NCI-H510A treated with DMSO at 0.1 percent for 48 hours (cell line): ENCODE measurements around the gene OR8A1.

Experiments used
- DNase-seq: peaks from one replicate; lab custom pipeline; 2025; lab: John Stamatoyannopoulos, UW

The OR8A1 gene

DNA sequence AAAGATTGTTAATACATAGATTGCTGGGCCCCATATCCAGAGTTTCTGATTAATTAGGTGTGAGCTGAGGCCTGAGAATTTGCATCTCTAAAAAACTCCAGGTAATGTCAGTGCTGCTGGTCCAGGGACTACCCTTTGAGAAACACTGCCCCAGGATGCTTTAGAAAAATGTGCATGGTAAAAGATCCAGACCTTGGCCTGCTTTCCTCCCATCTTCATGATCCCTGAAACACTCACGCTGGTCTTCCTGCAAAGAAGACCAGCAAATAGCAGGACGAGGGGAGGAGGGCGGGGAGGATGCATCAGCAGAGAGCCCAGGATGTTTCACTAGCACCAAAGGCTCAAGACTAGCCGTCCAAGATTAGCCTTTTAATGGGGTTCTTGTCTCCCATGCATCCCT is at the start of gene OR8A1:
OR8A1 (plus strand) TSS at position 301 of the 400 bp plus-strand sequence. CDS start 123 bp downstream, outside the sequence.
- DNase-seq = no peak

DNA sequence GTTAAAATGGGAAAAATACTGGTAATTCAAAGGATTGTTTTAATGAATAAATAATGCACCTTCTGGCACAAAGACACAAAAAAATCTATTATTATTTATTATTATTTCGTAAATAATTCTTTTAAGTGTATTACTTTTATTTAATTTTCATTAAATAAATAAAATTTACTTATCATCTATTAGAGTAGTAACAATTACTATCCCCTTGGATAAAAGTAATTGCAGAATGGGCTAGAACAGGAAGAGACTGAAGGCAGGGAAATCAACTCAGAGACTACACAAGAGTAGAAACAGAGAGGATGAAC is 49.3 kb upstream of the OR8A1 start:
- no peak for DNase-seq

DNA sequence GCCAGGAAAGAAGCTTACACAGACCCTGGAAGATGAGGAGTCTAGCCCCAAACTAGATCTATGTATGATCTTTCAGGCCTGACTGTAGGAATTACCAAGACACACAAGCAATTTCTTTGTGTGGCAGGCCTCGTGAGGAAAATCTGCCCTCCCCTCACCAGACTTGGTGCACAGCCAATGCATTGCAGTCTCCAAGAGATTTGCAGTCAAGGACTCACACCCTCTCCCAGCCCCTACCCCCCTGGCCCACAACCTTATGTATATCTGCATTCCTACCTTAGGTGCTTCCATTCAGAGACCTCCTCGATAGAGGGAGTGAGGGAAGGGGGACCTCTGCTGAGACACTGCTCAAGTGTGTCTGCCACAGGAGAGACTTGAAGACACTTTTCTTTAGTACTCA is 36.2 kb upstream of the OR8A1 start:
- no peak for DNase-seq

DNA sequence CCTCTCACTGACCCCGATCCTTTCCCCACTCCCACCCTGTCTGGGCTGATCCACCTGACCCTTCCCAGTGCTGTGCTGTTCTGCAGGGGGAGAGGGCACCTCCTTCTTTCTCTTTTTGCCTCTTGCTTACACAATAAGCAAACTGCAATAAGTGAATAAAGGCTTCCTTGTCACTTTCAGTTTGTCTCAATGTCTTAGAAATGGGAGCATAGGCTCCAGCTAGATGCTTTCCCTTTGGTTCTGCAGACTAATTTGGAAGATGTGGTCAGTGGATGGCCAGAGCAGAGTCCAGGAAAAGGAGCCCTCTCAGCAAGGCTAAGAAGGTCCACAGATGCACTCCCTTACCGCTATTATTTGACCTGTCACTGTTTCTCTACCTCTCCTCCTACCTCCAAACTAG is 35.7 kb upstream of the OR8A1 start:
- no peak for DNase-seq

DNA sequence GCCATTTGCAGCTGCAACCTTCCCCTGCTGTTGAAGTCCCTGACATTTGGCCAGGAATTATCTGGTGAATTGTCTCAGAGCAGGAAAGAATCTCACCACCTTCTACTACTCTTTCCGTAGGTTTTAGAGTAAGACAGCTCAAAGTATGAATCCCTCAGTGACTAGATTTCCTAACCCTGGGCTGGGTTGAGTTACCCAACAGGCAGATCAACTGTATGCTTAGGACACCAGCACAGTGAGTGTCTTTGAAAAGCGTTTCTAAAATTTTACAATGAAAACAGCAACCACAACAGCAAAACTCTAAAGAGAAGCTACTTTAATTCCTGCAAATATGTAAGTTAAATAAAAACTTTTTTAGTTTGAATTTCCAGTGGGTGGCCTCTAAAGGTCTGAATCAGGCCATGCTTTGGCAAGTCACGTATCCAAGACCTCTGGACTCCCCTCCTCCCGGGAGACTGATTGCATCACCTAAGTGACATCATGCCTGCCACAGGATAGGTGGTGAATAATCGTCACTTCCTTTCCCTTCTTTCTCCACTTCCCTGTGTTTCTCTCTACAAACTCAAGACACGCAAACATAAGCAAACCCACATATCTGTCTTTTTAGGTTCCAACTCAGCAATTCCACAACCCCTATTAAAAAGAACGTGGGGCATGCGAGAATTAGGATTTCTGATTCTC is 34.1 kb upstream of the OR8A1 start:
- no peak for DNase-seq

DNA sequence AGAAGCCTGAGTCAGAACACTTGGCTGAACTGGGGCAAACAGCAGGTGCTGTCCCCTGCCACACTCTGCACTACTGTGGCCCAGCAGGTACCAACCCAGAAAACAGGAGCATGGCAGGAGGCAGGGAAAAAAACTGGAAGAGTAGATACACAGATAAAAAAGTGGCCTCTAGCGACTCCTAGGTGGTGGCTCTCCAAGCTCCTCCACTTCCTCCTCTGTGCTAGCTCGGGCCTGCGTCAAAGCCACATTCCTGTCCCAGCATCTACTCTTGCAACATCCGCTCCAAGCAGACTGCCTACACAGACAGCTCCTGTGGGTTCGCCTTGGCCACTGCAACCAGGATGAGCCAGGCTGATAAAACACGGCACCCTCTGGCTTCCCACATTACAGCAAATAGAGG is 33.3 kb upstream of the OR8A1 start:
- DNase-seq = no peak

DNA sequence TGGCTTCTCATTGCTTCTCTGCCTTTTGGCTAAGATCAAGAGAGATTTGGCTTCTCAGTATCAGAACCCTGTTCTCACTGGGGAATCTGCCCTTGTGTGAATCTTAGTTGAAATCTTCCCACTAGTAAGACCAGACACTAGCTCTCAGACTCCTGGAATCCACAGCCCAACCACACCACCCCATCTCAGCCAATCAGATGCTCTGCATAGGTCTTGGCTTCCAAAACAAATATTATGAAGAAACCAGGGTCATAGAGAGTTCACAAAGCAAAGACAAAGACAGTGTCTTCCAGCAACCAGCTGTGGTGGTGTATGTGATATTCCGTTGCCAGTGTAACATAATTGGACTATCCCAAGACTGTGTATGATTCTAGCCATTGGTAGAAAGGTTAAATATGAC is 31.8 kb upstream of the OR8A1 start:
- no peak for DNase-seq

DNA sequence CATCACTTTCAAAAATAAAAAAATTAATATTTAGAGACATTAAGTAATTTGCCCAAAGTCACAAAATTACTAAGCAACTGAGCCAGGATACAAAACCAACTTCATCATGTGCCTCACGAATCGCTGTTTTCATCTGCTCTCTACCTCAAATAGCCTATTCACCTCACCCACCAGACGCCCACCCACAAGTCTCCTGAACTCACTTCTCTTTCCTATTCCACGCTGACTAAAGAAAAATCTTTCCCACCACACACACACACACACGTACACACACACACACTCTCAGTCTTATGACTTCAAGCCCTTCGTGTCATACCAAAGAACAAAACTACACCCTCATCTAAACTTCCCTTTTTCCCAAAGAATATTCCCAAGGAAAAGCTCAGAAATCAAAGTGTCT is 28.6 kb upstream of the OR8A1 start:
- no peak for DNase-seq

DNA sequence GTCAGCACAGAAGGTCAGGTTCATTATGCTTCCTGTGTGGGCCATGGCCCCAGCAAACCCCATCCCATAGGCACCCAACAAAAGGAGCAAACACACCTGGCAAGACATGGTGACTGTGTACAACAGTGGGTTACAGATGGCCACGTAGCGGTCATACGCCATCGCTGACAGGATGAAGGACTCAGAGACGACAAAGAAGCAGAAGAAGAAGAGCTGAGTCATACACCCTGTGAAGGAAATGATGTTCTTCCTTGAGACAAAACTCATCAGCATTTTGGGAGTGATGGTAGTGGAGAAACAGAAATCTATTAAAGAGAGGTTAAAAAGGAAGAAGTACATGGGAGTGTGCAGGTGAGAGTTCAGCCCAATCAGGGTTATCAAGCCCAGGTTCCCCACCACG is 26.7 kb upstream of the OR8A1 start:
- no peak for DNase-seq

DNA sequence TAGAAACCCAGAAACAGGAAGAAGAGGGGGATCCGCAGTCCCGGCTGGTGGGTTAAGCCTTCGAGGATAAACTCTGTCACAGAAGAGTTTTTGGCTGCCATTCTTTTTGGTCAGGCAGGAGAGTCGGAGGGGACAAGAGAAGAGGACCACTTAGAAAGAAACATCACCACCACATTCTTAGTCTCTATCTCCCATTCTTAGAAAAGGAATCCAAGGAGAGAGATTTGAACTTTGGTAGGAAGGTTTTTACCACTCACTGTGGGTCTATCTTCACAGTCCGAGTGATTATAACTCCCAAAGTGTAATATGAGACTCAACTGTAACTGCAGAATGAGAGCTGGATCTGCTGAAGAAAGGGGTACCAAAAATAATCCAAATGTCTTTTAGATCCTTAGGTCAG is 26.2 kb upstream of the OR8A1 start, which contains the start of gene OR8B12:
OR8B12 (minus strand) TSS at position 101 of the 400 bp plus-strand sequence; CDS start at position 101, 0 bp downstream.
- DNase-seq = no peak

DNA sequence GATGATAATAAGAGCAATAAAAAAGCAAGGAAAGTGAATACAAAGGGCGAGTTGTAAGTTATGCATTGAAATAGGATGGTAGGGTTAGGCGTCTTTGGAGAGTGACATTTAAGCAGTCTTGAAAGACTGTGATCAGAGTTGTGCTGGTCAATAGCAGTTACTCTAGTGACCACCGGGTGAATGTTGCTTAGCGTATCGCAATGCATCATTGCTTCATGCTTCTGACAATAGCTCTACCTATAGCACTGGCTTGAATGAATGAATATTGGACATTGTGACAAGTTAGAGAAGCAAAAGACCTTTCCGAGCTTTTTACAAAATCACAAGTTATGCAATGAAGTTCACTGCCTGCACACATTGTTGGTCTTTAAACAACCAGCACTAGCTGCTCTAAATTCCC is 18.6 kb upstream of the OR8A1 start:
- no peak for DNase-seq

DNA sequence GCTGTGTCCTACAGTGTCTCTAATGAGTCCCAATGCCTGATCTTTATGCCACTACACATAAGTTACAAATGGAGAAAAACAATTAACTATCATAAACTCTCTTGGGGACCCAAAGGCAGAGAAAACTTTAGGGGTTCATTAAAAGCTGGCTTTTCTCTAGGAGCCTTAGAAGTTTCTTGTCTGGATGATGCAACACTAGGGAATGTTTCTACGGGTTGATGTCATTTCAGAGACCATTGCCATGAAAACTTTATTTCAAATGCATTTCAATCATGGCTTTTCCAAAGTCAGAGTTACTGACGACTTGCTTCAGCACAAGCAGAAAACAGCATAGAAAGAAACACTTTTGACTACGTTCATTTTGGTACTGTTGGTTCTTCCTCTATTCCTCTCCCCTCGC is 17.8 kb upstream of the OR8A1 start:
- no peak for DNase-seq

DNA sequence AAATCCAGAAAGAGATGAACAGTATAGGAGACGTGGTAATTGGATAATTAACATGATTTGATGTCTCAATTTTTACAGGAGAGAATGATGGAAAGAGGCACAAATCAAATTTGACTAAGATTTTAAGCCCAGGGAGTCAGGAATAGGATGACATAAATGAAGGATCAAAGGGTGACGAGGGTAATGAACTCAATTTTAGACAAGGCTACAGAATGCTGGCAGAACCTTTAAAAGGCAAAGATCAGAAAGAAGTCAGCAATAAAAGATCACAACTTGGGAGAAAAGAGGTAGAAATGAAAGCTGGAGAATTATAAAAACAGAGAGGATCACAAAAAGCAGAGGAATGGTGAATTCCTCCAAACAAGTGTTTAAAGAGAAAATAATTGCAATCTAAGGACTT is 13.0 kb upstream of the OR8A1 start:
- no peak for DNase-seq

DNA sequence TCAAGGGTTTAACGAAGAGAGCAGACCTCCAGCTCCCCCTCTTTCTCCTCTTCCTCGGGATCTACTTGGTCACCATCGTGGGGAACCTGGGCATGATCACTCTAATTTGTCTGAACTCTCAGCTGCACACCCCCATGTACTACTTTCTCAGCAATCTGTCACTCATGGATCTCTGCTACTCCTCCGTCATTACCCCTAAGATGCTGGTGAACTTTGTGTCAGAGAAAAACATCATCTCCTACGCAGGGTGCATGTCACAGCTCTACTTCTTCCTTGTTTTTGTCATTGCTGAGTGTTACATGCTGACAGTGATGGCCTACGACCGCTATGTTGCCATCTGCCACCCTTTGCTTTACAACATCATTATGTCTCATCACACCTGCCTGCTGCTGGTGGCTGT is 363 bp downstream of the OR8A1 start:
- no peak for DNase-seq

DNA sequence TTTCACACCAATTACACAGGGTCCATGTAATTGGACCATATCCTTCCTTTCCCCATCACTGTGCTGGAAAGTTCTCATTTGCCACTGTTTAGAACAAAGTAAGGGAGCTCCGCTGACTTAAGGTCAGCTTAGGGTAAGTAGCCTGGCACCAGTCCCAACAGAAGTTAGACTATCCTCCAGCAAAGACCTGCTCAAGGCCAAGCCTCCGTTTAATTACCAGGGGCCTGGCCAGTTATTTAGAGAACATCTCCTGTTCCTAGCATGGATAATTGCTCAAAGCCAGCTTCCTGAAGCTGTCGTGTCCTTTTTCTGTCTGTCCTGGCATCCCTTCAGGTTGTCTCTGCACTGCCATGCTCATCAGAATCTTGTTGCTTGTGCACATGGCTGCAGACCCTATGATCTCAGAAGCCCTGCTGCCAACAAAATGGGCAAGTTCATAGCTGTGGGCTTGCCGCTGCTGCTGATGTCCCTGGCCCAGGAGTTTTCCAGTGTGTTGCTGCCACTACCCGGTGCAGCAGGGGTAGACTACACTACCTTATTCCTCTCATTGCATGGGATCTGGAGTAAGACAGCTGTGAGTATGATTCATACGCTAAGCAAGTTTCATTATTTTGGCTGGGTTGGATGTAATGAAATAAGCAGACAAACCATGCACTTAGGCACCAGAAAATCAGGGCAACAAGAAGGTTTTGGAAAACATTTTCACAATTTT is 8.1 kb downstream of the OR8A1 start:
- DNase-seq = no peak

DNA sequence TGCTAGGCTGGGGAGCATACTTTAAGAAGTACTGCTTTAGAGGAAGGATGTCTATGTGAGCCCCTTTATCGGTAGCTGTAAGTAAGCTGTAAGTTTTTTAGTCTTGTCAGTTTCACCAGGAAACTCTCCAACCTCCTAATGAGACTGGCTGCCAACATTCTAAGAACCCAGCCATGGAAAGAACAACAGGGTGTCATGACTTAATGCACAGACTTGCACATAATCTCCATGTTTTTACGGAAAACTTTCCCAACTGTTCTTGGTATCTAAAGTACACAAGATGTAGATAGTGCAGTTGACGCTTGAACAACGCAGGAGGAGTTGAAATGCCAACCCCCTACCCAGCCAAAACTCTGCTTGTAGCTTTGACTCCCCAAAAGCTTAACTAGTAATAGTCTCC is 9.0 kb downstream of the OR8A1 start:
- no peak for DNase-seq

DNA sequence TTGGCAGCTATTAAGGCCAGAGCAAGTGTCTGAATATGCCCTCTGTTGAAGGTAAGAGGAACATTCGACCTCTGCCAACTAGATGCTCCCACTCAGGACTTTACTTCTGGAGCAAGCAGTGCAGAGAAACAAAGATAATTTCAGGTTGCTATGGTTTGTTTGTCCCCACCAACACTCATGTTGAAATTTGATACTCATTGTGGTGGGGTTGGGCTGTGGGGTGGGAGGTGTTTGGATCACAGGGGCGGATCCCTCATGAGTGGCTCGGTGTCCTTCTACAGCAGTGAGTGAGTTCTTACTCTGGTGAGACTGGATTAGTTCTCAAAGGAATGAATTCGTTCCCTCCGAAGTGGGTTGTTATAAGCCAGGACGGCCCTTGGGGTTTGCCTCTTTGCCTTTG is 12.0 kb downstream of the OR8A1 start:
- no peak for DNase-seq

DNA sequence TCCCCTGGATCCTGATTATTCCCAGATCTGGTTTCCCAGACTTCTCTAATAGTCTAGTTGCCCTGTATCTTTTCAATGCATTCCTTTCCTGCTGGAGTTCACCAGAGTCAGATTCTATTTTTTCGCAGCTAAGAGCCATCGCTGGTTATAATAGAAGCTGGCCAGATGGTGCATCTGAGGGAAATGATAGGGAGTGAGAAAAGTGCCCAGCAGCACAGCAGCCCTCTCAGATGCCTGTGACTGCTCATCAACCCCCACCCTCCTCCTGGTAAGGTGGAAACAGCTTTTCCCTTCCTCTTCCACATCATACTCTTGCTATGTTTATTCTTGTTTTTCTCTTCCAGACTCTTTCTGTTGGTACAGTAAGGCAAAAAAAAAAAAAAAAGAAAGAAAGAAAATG is 12.8 kb downstream of the OR8A1 start:
- no peak for DNase-seq

DNA sequence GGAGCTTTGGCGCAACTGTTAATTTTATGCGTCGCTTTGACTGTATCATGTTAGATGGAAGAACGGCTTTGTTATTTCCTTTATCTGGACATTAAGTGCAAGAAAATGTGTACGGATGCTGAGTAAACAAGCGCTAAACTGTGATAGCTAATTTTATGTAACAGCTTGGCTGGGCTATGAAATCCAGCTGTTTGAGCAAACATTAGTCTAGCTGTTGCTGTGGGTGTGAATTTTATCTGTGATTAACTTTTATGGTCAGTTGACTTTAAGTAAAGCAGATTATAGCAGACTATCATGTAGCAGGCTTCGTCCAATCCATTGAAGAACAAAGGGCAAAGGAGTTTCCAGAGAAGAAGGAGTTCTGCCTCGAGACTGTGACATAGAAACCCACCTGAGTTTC is 14.0 kb downstream of the OR8A1 start:
- DNase-seq = no peak

DNA sequence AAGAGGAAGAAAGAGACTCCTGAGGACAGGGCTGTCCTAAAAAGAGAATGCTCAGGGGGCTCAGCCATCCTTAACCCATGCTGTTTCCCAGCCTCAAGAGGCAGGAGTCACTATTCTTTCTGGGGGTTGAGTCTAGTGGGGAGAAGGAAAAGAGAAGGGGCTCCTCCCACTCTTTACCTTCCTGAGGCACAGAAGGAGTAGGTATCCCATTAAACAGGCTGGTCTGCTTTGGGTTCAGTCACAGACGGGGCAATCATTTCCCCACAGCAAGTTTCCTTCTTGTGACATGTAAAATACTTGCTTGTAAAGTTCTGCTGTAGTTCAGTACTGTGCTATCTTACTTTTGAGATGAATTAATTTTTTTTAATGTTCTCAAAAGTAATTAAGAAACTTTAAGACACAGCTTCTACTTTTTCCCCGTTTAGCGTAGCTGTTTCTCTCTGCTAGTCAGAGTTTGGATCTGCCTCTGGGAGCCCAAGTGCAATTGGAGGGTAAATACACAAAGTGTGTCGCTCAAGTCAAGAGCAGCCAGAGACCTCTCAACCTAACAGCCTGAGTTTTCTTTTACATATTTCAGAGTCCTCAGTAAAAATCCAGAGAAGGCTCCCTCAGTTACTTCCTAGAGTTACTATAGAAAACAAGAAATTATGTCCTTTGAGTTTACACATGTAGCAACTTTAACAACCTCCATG is 15.0 kb downstream of the OR8A1 start:
- no peak for DNase-seq

DNA sequence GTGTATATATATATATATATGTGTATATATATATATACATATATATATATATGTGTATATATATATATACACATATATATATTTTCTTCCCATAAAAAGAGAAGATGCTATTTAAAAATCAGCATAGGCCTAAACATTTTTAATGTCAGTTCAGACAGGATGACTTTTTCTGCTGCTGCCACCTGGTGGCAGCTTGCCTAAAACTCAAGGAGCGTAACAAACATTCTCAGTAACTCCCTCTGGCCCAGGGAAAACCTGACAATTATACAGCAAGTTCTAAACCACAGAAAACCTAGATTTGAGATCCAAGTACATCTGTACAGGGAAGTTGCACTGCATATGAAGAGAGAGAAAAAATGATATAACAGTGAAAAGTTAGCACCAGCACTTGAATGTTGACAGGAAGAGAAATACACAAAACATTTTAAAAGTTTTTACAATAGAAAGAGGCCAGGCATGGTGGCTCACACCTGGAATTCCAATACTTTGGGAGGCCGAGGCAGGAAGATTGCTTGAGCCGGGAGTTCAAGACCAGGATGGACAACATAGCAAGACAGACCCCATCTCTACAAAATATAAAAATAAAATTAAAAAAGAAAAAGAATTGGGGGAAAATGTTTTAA is 16.6 kb downstream of the OR8A1 start:
- DNase-seq = peak; percentile 20

DNA sequence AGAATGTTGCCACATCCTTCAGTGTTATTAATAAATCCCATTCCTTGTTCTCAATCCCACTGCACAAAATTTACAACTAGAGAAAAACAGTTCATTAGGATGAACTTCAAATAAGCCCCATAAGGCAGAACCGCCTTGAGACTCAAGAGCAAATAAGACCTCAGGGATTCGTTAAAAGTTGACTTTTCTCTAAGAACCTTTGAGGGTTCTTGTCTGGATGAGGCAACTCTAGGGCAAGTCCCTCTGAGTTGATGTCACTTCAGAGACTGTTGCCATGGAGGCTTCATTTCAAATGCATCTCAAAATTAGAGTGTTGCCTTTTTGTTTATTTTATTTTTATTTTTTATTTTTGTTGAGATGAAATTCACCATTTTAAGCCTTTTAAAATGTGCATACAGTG is 21.6 kb downstream of the OR8A1 start:
- no peak for DNase-seq

DNA sequence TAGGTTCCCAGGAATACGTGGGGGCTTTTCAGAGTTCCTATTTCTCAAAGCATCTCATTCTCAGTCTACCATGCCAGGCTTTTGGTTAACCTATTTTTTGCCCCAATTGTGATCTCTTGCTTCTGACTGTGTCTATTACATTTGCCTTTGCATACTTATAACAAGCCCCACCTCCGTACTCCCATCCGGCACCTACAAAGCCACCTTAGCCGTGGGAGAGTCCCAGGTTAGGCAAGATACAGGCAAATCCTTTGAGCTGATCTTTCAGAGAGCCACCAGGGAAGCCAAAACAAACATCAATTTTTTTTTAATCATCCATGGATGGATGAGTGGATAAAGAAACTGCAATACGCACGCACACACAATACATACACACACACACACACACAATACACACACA is 22.8 kb downstream of the OR8A1 start:
- no peak for DNase-seq
